Measurements from ENCODE around the gene ATP8A1.

The ATP8A1 gene

DNA sequence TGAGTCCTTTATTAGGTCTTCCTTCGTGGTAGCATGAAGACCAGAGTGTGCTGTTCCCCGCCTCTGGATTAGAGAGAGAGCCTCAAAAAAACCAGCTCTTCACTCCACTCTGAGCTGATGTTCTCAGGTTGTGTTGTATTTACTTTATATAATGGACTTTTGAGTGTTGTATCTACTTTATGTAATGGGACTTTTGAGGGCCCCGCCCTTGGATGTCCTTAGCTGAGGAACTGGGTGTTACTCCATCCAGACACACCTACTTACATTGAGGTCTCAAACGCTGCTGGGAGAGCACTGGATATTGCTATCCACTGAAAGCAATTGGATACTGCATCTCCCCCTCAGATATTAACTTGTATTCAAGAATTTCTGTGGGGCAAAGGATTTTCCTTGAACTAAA lies 28.2 kb downstream of the ATP8A1 start:
- Histone ChIP-seq H3K36me3 (ENCODE audit: control insufficient read depth, insufficient read depth, low read length) (no peaks in the 10 kb centered on the region), H3K27me3 (replicated peaks; ENCODE audit: control insufficient read depth, insufficient read depth, low read length) (no peaks in the 10 kb centered on the region), H3K4me3 (replicated peaks; ENCODE audit: low read depth, low read length) (no peak overlapping the region)
- DNase-seq (ENCODE audit: extremely low read depth, insufficient read length): no peak
- TF ChIP-seq, protein P1, sequence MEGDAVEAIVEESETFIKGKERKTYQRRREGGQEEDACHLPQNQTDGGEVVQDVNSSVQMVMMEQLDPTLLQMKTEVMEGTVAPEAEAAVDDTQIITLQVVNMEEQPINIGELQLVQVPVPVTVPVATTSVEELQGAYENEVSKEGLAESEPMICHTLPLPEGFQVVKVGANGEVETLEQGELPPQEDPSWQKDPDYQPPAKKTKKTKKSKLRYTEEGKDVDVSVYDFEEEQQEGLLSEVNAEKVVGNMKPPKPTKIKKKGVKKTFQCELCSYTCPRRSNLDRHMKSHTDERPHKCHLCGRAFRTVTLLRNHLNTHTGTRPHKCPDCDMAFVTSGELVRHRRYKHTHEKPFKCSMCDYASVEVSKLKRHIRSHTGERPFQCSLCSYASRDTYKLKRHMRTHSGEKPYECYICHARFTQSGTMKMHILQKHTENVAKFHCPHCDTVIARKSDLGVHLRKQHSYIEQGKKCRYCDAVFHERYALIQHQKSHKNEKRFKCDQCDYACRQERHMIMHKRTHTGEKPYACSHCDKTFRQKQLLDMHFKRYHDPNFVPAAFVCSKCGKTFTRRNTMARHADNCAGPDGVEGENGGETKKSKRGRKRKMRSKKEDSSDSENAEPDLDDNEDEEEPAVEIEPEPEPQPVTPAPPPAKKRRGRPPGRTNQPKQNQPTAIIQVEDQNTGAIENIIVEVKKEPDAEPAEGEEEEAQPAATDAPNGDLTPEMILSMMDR (IDR thresholded peaks at IDR 0.05; ENCODE audit: insufficient read depth, low read length, poor library complexity, severe bottlenecking): no peak

DNA sequence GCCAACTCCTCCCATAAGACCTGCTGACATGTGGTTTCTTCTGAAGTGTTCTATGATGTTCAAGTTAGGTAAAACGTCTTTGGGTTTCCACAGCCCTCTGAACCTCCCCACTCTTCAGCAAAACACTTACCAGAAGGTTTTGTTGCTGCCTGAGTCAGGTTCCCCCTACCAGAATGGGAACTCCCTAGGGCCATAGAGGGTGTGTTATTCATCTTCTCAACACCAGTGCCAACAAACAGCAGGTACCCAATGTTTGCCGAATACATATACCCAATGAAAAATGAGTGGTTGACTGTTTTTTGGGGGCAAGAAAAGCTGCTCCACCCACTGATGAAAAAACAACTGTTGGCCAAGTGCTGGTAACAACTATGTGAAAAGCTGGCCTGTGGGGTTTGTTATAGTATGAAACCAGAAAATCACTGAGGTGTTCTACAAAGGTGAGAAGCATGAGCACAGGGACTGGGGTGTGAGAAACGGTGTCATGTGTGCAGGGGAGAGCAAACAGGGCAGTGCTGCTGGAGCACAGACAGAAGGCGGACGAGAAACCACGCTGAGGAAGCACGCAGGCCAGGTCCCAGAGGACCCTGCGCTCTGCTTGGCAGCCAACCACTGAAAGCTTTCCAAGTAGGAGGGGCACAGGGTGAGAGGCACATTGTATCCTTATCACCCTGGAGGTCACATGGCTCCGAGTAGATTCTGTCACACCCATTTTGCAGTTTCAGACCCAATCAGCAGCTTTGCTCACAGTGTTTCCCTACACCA lies 28.8 kb downstream of the ATP8A1 start:
- TF ChIP-seq, protein P1 (IDR thresholded peaks at IDR 0.05; ENCODE audit: insufficient read depth, low read length, poor library complexity, severe bottlenecking): no peak
- DNase-seq (ENCODE audit: extremely low read depth, insufficient read length): peak; percentile 86
- peak overlapping the region; percentile 49 for H3K4me3 ChIP-seq (replicated peaks; ENCODE audit: low read depth, low read length)
- no peaks in the 10 kb centered on the region; the same call in 1 of the 2 replicates for H3K36me3 ChIP-seq (ENCODE audit: control insufficient read depth, insufficient read depth, low read length)
- H3K27me3 ChIP-seq (replicated peaks; ENCODE audit: control insufficient read depth, insufficient read depth, low read length): no peaks in the 10 kb centered on the region

DNA sequence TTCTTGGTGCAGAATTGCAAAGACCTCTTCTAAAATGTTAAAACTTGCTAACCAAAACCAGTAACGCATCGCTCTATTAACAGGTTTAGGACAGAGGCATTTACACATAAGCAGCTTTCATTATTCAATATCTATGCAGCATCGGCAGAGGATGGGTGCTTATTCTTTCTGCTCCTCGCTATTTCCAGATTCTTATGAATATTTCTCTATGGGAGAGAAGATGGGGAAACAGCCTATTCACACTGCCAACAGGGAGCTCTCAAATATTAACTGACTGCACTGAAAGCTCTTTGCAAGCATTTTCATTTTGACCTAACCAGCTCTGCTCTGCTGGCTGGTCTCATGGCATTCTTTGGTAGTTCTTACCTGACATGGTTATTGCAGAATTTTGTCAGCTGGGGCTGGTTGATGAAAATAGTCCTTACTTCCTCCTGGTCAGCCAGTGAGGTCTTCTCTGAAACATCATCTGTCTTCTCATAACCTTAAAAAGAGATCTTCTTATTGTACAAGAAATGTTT lies 30.2 kb downstream of the ATP8A1 start:
- Histone ChIP-seq H3K36me3 (ENCODE audit: control insufficient read depth, insufficient read depth, low read length) (no peaks in the 10 kb centered on the region; the same call in 1 of the 2 replicates), H3K4me3 (replicated peaks; ENCODE audit: low read depth, low read length) (peak overlapping the region; percentile 49), H3K27me3 (replicated peaks; ENCODE audit: control insufficient read depth, insufficient read depth, low read length) (no peaks in the 10 kb centered on the region)
- DNase-seq (ENCODE audit: extremely low read depth, insufficient read length): no peak
- TF ChIP-seq, protein P1 (IDR thresholded peaks at IDR 0.05; ENCODE audit: insufficient read depth, low read length, poor library complexity, severe bottlenecking): no peak

DNA sequence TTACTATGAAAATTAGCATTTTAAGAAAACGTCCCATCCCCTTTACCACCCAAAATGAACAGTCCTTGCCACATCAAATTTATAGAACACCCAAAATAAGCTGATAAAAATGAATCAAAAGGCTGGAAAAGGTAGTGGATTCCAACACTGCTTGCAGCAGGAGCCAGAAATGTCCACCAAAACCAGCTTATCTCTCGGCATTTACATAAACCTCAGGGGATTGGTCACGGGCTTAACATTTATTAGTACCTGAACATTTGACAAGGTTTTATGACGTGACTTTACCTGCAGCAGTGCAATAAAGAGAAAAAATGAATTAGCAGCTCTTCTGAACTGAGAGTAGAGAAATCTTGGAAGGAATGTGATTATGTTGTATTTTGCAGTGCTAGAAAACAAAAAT lies 31.6 kb downstream of the ATP8A1 start:
- peak overlapping the region; percentile 10 for H3K4me3 ChIP-seq (replicated peaks; ENCODE audit: low read depth, low read length)
- no peaks in the 10 kb centered on the region for H3K27me3 ChIP-seq (replicated peaks; ENCODE audit: control insufficient read depth, insufficient read depth, low read length)
- DNase-seq (ENCODE audit: extremely low read depth, insufficient read length): no peak
- peaks cover 3% of the 10 kb centered on the region for H3K36me3 ChIP-seq (ENCODE audit: control insufficient read depth, insufficient read depth, low read length)
- TF ChIP-seq, protein P1 (IDR thresholded peaks at IDR 0.05; ENCODE audit: insufficient read depth, low read length, poor library complexity, severe bottlenecking): no peak

DNA sequence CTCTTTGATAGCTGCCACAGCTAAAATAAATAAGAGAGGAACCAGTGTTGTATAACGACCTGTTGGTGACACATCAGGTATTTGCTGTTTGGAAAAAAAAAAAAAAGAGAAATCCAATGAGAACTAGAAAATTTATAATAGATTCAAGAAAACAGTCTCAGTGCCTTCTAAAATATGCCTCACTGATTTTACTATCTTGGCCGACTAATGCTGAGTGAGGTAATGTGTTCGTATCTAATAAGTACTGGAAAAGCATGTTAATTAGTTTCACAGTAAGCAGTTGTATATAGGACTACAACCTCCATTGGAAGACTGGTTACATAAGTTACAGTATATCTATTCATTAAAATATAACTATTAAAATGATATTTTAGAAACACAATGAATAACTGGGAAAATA lies 32.4 kb downstream of the ATP8A1 start:
- Histone ChIP-seq H3K36me3 (ENCODE audit: control insufficient read depth, insufficient read depth, low read length) (peaks cover 3% of the 10 kb centered on the region), H3K27me3 (replicated peaks; ENCODE audit: control insufficient read depth, insufficient read depth, low read length) (no peaks in the 10 kb centered on the region), H3K4me3 (replicated peaks; ENCODE audit: low read depth, low read length) (no peak overlapping the region)
- DNase-seq (ENCODE audit: extremely low read depth, insufficient read length): no peak
- TF ChIP-seq, protein P1 (IDR thresholded peaks at IDR 0.05; ENCODE audit: insufficient read depth, low read length, poor library complexity, severe bottlenecking): no peak

All from GM06990 (cell line).